GM12865 (cell line): ENCODE measurements around the gene NEDD9.

Experiments
- DNase-seq: peaks from one replicate; pipeline ENCODE4 v3.0.0; 2010; ENCODE audit warnings: low read depth
- H3K4me3 ChIP-seq: 2 replicates; pipeline ENCODE4 v1.5.1; 2011; ENCODE audit warnings: mild to moderate bottlenecking, low read depth, low read length, control low read depth
- TF ChIP-seq, protein P1 (sequence below): IDR thresholded peaks from 2 replicates; pipeline ENCODE4 v1.5.1; 2011; ENCODE audit warnings: low read length, control low read depth, low read depth, inconsistent platforms; ENCODE audit not compliant: insufficient read depth; ENCODE audit errors: missing control alignments

NEDD9 gene

DNA sequence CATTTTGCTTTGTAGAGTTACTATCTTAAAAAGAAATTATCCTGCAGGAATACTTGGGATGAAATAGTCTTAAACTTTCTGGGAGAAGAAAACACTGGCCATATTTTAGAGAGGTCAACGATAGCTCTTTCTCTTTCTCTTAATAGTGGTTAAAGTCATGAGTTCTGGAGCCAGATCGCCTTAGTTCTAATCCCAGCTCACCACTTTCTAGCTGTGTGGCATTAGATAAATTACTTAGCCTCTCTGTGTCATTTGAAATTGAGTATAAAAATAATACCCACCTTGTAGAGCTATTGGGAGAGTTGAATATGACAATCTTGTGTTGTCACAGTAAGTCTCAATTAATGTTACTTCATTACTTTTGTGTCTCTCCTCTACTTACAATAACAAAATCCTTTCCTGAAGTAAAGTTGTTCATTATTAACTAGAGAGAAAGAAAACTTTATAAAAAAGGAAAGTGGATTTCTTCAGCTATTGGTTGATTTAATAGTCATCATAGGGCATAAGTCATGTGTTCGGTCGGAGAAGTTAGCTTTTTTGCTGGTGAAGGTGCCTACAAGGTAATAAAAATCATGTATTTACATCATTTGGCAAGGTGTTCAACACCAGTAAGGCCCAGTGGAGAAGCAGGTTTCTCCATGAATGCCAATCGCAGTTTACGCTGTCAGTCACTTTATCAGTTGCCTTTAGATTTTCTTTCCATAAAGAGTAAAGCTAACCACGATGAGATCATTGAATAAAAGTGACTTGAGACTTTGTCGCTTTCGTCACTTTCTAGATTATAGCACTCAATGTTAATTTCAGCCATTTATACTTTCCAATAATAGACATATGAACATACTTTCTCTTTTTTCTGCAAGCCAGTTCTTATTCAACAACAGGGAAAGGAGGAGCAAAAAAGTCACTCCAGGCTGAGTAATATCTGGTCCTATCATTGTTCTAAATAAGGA, 2.0 kb downstream of the NEDD9 start:
- peak overlapping the region; percentile 64 for H3K4me3 ChIP-seq

DNA sequence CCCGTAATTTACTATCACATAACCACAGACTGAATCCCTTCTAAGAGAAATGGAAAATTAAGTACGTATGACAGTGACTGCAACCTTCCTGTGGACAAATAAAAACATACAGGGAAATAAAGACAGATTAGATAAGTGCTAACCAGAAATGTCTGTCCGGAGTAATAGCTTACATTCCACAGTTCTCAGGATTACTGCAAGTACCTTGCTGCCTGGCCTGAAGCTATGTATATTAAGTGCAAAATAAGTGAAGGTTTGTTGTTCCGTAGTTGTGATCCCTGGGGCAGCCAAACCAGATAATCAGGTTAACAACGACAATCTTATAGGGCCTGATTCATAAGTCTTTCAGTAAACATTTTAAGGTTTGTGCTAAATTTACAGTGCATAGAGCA, 2.8 kb downstream of the NEDD9 start:
- no peak for DNase-seq
- H3K4me3 ChIP-seq = no peak overlapping the region
- TF ChIP-seq, protein P1, sequence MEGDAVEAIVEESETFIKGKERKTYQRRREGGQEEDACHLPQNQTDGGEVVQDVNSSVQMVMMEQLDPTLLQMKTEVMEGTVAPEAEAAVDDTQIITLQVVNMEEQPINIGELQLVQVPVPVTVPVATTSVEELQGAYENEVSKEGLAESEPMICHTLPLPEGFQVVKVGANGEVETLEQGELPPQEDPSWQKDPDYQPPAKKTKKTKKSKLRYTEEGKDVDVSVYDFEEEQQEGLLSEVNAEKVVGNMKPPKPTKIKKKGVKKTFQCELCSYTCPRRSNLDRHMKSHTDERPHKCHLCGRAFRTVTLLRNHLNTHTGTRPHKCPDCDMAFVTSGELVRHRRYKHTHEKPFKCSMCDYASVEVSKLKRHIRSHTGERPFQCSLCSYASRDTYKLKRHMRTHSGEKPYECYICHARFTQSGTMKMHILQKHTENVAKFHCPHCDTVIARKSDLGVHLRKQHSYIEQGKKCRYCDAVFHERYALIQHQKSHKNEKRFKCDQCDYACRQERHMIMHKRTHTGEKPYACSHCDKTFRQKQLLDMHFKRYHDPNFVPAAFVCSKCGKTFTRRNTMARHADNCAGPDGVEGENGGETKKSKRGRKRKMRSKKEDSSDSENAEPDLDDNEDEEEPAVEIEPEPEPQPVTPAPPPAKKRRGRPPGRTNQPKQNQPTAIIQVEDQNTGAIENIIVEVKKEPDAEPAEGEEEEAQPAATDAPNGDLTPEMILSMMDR = no peak

More for the DNA sequence above, 2.0 kb downstream of the NEDD9 start:
- TF ChIP-seq, protein P1 = no peak
- DNase-seq = no peak

DNA sequence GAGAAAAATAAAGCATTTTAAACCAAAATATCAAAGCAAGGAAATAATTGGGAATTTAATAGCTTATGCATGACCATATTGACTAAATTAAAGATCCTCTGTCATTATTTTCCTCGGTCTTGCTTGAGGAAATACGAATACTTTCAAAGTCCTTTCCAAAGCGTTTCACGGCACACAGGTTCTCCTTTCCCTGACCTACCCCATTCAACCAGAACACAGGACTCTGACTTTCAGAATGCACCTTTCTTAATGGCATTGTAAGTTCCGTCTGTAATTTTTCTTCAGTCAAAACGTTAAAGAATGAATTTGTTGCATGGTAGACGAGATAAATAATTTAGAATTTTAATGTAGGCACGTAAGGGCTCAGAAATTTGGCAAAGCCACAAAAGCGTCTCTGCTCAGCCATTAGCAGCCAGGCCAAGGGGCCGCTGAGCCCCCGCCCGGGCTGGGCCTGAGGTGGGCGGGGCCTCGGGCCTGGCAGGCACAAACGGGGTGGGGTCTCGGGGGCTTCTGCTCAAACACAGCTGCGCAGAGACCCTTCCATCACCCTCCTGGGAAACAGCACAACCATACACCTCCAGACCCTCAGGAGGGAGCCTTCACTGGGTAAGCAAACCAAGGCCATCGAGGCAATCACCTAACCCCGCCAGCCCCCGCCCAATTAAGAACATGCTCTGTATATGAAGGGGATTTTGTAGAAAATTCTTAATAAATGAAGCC, 3.4 kb downstream of the NEDD9 start:
- H3K4me3 ChIP-seq = no peak overlapping the region
- TF ChIP-seq, protein P1 = no peak
- no peak for DNase-seq

DNA sequence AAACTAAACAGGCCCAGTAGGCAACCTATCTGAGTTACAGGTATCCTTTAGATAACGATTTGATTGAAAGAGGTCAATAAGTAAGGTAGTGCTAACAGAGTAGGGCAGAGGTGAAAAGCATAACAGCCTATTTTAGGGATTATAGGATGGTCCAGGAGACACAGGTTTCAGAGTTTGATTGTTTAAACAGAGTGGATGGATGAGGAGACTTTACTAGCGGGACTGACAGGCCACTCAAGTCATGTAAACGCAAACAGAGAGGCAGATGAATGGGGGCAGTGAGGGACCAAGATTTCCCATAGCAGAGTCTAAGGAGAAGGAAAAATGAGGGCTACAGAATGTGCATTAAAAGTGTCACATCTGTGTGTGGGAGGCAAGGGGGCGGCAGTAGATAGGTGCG, 4.8 kb downstream of the NEDD9 start:
- no peak for DNase-seq
- TF ChIP-seq, protein P1 = no peak
- H3K4me3 ChIP-seq = no peak overlapping the region

DNA sequence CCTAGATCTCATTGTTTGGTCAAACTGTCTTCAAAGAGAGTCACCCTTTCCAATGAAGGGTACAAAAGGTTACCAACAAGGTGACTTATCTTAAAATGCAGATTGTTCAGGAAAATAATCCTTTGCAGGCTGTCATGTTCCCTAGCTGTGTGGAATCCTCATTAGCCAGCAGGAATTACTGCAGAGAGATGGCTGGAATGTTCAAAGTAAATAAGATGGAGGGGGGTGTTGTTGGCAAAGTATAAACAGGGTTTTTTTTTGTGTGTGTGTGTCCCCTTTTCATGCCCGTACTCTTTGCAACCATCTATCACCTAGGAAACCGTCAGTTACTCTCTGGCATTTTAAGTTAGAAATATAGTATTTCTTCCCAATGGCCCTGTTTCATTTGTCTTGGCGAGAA, 6.5 kb downstream of the NEDD9 start:
- no peak for DNase-seq
- no peak overlapping the region for H3K4me3 ChIP-seq
- TF ChIP-seq, protein P1 = no peak

DNA sequence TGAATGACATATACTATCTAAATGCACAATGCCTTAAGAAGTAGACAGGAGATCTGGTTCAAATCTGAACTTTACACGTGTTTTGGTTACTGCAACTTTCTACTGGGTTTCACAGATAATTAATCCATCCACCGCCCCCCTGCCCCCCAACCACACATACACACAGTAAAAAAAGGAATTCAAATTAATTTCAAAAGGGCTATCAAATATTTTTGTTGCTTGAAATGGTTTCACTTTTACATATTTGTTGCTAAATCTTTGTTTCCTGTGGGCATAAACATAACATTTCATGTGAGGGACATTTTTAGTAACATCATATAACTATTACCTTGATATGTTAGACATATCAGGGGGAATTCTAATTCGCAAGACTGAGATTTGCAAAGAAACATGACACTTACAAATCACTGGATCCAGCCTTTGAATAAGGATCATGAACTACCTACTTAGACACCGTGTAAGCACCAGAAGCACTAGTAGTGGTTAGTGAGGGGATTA, 7.5 kb downstream of the NEDD9 start:
- no peak for DNase-seq
- TF ChIP-seq, protein P1 = no peak

More for the DNA sequence above, 7.5 kb downstream of the NEDD9 start:
- no peak overlapping the region for H3K4me3 ChIP-seq
